HFF-Myc (cell line): Measurements from ENCODE around the gene SPRN.
"Not testable (repeated sequence)": the region's sequence is repeated elsewhere in the genome, so short reads cannot be mapped to it uniquely, and the experiment has no call there.

Experiments used
- DNase-seq: peaks from one replicate; pipeline ENCODE4 v3.0.0-alpha.2; 2011; ENCODE audit warnings: low read depth; ENCODE audit errors: extremely low read depth
- H3K4me3 ChIP-seq: replicated peaks from 2 replicates; pipeline ENCODE4 v1.5.1; 2011; ENCODE audit warnings: low read depth, mild to moderate bottlenecking, control low read depth, low read length
- TF ChIP-seq, protein P1 (sequence below): IDR thresholded peaks from 2 replicates; pipeline ENCODE4 v1.5.1; 2012; ENCODE audit warnings: mild to moderate bottlenecking, low read depth, low read length, control low read depth; ENCODE audit errors: missing control alignments

Gene SPRN

DNA sequence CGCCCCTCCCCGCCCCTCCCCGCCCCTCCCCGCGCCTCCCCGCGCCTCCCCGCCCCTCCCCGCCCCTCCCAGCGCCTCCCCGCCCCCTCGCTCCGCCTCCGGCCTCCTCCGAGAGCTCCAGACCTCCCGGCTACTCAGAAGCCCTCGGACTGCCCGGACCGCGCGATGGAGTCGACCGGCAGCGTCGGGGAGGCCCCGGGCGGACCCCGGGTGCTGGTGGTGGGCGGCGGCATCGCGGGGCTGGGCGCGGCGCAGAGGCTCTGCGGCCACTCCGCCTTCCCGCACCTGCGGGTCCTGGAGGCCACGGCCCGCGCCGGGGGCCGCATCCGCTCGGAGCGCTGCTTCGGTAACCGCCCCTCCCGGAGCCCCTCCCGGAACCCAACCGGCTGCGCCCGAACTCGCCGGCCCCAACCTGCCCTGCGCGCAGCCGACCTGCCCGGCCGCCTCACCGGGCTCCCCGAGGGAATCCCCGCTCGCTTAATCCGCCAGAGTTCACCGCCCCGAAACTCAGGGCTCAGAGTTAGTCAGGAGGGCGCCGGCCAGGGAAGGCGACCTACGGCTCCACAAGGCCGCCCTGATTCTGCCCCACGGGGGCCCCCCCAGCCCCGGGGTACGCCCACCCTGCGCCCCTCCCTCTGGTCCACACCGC is 45.1 kb downstream of the SPRN start, which contains the start of gene PAOX:
PAOX (plus strand) TSS at position 111 of the 649 bp plus-strand sequence; CDS start at position 166, 55 bp downstream.
- no peak for DNase-seq
- TF ChIP-seq, protein P1, sequence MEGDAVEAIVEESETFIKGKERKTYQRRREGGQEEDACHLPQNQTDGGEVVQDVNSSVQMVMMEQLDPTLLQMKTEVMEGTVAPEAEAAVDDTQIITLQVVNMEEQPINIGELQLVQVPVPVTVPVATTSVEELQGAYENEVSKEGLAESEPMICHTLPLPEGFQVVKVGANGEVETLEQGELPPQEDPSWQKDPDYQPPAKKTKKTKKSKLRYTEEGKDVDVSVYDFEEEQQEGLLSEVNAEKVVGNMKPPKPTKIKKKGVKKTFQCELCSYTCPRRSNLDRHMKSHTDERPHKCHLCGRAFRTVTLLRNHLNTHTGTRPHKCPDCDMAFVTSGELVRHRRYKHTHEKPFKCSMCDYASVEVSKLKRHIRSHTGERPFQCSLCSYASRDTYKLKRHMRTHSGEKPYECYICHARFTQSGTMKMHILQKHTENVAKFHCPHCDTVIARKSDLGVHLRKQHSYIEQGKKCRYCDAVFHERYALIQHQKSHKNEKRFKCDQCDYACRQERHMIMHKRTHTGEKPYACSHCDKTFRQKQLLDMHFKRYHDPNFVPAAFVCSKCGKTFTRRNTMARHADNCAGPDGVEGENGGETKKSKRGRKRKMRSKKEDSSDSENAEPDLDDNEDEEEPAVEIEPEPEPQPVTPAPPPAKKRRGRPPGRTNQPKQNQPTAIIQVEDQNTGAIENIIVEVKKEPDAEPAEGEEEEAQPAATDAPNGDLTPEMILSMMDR: no peak

DNA sequence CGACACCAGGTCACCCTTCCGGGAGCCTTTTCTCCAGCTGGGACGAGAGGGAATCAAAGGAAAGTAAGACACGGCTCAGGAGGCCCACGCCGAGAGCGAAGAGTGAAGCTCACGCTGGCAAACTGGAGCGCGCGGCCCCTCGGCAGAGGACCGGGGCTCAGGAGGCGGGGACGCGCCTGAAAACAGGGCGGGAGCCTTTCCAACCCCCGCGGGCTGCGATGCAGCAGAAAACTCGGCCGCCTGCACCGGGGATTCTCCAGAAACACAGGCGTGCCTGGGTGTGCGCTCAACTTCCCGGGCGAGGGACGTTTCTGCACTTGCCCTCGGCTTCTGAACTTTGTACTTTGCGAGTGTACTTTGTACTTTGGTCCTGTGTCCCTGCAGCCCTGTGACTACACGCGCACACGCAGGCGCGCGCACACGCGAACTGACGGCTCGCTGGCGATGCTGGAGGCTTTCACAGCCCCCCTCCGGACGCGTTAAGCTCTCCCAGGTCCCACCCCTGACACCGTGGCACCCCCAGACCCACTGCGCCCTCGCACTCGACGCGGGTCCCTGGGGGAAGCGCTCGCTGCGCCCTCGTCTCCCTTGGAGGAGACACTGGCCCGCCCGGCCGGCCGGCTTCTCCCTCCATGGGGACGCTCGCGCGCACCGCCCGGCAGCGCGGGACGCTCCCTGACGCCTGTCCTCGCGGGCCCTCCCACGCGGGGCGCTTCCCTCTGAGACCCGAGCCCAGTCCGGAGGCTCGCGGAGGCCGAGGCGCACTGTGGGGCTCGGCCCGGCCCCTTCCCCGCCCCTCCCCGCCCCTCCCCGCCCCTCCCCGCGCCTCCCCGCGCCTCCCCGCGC is 46.0 kb downstream of the SPRN start:
- TF ChIP-seq, protein P1: no peak
- peak overlapping the region; percentile 47 for H3K4me3 ChIP-seq
- no peak for DNase-seq

More for the DNA sequence above, 45.1 kb downstream of the SPRN start, which contains the start of gene PAOX:
- H3K4me3 ChIP-seq: peak within 1 kb of the TSS; percentile 47

DNA sequence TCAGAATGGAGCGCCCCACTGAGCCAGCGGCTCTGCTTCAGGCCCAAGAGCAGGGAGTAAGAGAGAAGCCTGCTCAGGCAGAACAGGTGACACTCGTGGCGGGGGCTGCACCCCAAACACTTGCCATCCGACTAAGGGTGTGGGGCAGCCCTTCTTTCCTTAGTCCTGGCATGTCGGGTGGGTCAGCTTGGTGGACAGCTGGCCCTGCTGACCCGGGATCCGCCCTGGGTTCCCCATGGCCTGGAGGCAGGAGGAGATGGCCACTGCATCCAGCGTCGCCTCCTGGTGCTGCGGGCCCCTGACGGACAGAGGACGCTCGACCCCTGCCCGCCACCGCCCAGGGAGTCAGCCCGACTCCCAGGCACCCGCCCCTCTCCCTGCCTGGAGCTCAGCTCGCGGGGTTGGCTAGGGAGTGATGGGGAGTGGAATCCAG is 46.6 kb downstream of the SPRN start:
- TF ChIP-seq, protein P1: no peak
- no peak for DNase-seq
- peak overlapping the region; percentile 47 for H3K4me3 ChIP-seq

DNA sequence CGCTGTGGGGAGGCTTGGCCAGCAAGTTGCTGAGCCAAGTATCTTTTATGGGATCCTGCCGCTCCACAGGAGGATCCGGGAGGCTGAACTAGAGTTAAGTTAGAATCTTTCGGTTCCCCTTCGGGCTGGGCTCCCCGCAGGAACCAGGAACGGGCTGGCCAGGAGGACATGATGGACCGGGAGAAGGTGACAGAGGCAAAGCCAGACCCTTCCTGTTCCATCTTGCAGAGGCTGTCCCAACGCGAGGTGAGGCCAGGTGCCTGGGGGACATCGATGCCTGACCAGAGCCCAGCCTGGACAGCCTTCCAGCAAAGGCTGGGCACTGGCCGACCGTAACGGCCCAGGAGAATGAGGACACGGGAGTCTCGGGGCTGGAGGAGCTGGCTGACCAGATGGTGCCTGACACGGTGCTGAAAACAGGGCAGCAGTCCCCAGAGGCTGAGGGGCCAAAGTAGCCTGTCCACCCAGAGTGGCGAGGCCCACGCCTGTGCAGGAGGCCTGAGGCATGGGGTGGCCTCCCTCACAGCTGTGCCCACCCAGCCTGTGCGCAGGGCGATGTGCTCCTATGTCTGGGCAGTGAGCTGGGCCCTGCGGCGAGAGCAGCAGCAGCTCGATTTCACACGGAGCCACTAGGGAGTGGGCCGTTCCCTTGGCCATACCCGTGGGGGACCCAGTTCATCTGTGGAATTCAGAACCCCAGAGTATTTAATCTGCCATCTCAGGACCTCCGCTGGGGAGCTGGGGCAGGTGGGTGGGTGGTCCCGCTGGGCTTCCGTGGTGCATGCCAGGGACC is 47.2 kb downstream of the SPRN start:
- H3K4me3 ChIP-seq: no peak overlapping the region
- TF ChIP-seq, protein P1: no peak
- DNase-seq: no peak

DNA sequence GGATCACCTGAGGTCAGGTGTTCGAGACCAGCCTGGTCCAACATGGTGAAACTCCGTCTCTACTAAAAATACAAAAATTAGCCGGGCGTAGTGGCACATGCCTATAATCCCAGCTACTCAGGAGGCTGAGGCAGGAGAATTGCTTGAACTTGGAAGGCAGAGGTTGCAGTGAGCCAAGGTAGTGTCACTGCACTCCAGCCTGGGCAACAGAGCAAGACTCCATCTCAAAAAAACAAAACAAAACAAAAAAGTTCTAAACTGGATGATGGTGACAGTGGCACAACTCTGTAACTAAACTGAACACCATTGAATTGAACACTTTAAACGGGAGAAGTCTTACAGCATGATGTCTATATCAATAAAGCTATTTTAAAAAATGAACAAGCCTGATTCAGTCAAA is 48.2 kb downstream of the SPRN start:
- not testable (repeated sequence) for H3K4me3 ChIP-seq, DNase-seq

DNA sequence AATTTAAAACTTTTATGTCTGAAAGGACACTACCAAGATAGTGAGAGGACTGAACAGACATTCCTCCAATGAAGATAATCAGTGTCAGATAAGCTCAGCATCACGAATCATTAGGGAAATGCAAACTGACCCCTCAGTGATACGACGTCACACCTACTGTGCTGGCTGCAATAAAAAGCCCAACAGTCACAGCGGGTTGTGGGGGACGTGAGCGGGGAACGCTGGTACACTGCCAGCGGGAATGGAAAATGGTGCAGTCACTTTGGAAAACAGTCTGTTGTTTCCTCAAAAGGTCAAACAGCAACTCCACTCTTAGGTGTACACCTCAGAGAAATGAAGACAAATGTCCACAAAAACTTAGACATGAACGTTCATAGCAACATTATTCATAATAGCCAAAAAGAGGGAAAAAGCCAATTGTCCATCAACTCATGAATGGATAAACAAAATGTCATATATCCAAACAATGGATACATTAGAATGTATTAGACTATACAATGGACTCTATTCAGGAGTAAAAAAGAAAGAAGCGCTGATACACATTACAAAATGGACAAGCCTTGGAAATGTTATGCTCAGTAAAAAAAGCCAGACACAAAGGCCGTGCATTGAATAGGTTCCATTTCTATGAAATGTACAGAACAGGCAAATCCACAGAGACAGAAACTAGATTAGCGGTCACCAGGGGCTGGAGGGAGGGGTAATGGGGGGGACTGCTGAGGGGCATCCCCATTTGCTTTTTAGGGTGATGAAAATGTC is 48.9 kb downstream of the SPRN start:
- H3K4me3 ChIP-seq: no peak overlapping the region
- DNase-seq: no peak
- TF ChIP-seq, protein P1: no peak
